Stimulated activated CD8-positive, alpha-beta memory T cell treated with anti-CD3 and anti-CD28 coated beads, Interleukin-7, amount 100 ng/mL, for 24 hours (primary cell): Measurements from ENCODE around the gene ACTR5.
"Not testable (repeated sequence)": the region's sequence is repeated elsewhere in the genome, so short reads cannot be mapped to it uniquely, and the experiment has no call there.

Source experiments
- DNase-seq: peaks from one replicate; pipeline ENCODE4 v3.0.0-alpha.2; 2020; ENCODE audit warnings: low read depth

Gene ACTR5

GRCh38 chr20:38805958-38806854, 57.9 kb downstream of the ACTR5 start:
- peak; percentile 20 for DNase-seq

GRCh38 chr20:38806855-38807655, 58.8 kb downstream of the ACTR5 start:
- peak; percentile 3 for DNase-seq

- no peak for DNase-seq
Observed at GRCh38 chr20:38809942-38810341, 61.7 kb downstream of the ACTR5 start.

GRCh38 chr20:38810926-38811630, 62.8 kb downstream of the ACTR5 start:
- DNase-seq: no peak

- no peak for DNase-seq
Observed at GRCh38 chr20:38811769-38812168, 63.5 kb downstream of the ACTR5 start.

GRCh38 chr20:38812182-38812581, 63.9 kb downstream of the ACTR5 start:
- DNase-seq: no peak

GRCh38 chr20:38812709-38813573, 64.7 kb downstream of the ACTR5 start:
- DNase-seq: no peak

- DNase-seq: not testable (repeated sequence)
Observed at GRCh38 chr20:38813574-38813962, 65.3 kb downstream of the ACTR5 start.

- DNase-seq: no peak
Observed at GRCh38 chr20:38815446-38815845, 67.2 kb downstream of the ACTR5 start.

GRCh38 chr20:38818113-38819065, 70.1 kb downstream of the ACTR5 start:
- no peak for DNase-seq
